ENCODE results near the gene CYTH3. TPM values are rescaled to one million over a fixed set of nuclear protein-coding genes. Genes with fewer than 3 reads are reported as not detected.

Gene CYTH3
- total RNA-seq, 4 donors from 2014 or later, result 14.6 to 47.4 (median 22.8) TPM

DNA sequence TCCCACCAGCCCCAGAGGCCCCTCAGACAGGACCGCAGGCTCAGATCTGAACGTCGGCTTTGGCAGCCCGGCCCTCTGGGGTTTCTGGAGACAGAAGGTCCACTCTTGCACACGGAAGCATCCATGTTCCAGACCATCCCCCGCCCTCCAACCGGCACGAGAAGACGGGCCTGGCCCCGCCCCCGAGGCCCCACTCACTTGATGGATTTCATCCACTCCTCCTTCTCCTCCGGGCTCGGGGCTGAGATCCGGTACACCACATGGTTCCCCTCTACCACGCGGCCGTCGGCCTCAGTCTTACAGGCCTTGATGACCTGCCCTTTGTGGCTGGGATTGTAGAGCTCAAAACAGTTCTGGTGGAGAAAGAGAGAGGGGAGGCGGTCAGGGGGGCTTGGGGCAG lies 107.3 kb downstream of the CYTH3 start:
- DNase-seq, result no peak
- intact Hi-C loops (cut with DNase I; ENCODE audit: low total_unique reads), result no loop called here
- H3K4me3 ChIP-seq, result no peak overlapping the region
- H3K27me3 ChIP-seq, result no peaks in the 10 kb centered on the region
- H3K27ac ChIP-seq, result no peak overlapping the region
- H3K4me1 ChIP-seq, result no peaks in the 10 kb centered on the region
- no peaks in the 10 kb centered on the region for H3K36me3 ChIP-seq
- H3K9me3 ChIP-seq, result no peaks in the 10 kb centered on the region
- no peak for TF ChIP-seq POLR2A (IDR thresholded peaks at IDR 0.05)
- TF ChIP-seq, protein P1, sequence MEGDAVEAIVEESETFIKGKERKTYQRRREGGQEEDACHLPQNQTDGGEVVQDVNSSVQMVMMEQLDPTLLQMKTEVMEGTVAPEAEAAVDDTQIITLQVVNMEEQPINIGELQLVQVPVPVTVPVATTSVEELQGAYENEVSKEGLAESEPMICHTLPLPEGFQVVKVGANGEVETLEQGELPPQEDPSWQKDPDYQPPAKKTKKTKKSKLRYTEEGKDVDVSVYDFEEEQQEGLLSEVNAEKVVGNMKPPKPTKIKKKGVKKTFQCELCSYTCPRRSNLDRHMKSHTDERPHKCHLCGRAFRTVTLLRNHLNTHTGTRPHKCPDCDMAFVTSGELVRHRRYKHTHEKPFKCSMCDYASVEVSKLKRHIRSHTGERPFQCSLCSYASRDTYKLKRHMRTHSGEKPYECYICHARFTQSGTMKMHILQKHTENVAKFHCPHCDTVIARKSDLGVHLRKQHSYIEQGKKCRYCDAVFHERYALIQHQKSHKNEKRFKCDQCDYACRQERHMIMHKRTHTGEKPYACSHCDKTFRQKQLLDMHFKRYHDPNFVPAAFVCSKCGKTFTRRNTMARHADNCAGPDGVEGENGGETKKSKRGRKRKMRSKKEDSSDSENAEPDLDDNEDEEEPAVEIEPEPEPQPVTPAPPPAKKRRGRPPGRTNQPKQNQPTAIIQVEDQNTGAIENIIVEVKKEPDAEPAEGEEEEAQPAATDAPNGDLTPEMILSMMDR (IDR thresholded peaks at IDR 0.05), result no peak

DNA sequence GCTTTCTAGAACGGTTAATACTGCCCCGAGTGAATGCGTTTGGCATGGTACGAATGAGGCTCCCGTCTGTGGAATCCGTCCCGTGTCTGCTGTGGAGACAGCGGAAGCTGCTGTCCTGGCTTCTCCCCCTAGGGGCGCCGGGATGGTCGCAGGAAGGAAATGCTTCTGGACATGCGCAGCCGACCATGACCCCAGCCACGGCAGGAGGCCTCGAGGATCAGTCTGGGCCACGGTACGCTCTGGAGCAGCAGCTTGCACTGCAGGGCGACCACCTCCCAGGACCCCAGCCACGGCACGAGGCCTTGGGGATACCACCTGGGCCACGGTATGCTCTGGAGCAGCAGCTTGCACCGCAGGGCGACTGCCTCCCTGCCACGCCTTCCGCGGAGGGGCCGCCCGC lies 107.9 kb downstream of the CYTH3 start:
- Histone ChIP-seq H3K4me1 (no peaks in the 10 kb centered on the region), H3K36me3 (no peaks in the 10 kb centered on the region)
- intact Hi-C loops (cut with DNase I; ENCODE audit: low total_unique reads), result no loop called here

DNA sequence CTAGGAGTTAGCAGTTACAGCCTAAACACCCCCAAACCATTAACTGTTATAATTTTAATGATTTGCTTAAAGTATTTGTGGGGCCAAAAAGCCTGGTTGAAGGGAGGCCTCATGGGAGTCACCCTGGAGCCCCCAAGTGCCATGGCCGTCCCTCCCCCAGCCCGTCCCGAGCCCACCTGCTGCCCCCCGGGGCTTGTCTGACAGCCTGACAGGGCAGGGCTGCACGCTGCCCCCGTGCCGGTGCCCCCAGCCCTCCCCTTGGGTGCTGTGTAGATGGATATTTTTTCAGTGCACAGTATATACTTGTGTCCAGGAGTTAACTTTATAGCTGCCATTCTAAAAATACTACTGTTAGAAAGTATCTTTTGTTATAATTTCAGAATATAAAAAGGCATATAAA lies 108.4 kb downstream of the CYTH3 start:
- intact Hi-C loops (cut with DNase I; ENCODE audit: low total_unique reads), result no loop called here
- no peak overlapping the region for H3K4me3 ChIP-seq
- no peaks in the 10 kb centered on the region for H3K4me1 ChIP-seq
- no peaks in the 10 kb centered on the region for H3K27me3 ChIP-seq
- no peak for DNase-seq
- no peaks in the 10 kb centered on the region for H3K36me3 ChIP-seq
- H3K9me3 ChIP-seq, result no peaks in the 10 kb centered on the region
- TF ChIP-seq, protein P1 (IDR thresholded peaks at IDR 0.05), result no peak
- TF ChIP-seq POLR2A (IDR thresholded peaks at IDR 0.05), result no peak
- no peak overlapping the region for H3K27ac ChIP-seq

More for the DNA sequence above, 107.9 kb downstream of the CYTH3 start:
- H3K27me3 ChIP-seq, result no peaks in the 10 kb centered on the region
- H3K4me3 ChIP-seq, result no peak overlapping the region
- no peak overlapping the region for H3K27ac ChIP-seq
- no peak for DNase-seq
- TF ChIP-seq, protein P1 (IDR thresholded peaks at IDR 0.05), result no peak
- no peak for TF ChIP-seq POLR2A (IDR thresholded peaks at IDR 0.05)
- no peaks in the 10 kb centered on the region for H3K9me3 ChIP-seq

DNA sequence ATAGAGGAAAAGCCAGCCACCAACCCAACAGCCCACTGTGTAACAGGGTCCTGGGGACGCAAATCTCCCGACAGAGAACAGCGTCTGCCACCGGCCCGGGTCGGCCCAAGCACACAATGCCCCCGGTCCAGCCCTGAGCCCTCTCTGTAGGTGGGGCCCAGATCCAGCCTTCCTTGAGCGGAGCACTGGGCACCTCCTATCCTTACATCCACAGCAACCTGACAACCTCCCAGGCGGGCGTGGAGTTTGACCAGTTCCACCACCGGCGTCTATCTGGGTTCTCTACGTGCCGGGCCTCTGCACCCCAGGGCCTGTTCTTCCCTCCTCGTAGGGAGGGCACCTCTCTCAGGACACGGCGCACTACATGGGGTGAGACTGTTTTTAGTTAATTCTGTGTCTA lies 109.0 kb downstream of the CYTH3 start:
- no peak for DNase-seq
- Histone ChIP-seq H3K9me3 (no peaks in the 10 kb centered on the region), H3K4me1 (no peaks in the 10 kb centered on the region), H3K36me3 (no peaks in the 10 kb centered on the region), H3K4me3 (no peak overlapping the region), H3K27ac (no peak overlapping the region), H3K27me3 (no peaks in the 10 kb centered on the region)
- TF ChIP-seq POLR2A (IDR thresholded peaks at IDR 0.05), result no peak
- TF ChIP-seq, protein P1 (IDR thresholded peaks at IDR 0.05), result no peak
- intact Hi-C loops (cut with DNase I; ENCODE audit: low total_unique reads), result no loop called here

DNA sequence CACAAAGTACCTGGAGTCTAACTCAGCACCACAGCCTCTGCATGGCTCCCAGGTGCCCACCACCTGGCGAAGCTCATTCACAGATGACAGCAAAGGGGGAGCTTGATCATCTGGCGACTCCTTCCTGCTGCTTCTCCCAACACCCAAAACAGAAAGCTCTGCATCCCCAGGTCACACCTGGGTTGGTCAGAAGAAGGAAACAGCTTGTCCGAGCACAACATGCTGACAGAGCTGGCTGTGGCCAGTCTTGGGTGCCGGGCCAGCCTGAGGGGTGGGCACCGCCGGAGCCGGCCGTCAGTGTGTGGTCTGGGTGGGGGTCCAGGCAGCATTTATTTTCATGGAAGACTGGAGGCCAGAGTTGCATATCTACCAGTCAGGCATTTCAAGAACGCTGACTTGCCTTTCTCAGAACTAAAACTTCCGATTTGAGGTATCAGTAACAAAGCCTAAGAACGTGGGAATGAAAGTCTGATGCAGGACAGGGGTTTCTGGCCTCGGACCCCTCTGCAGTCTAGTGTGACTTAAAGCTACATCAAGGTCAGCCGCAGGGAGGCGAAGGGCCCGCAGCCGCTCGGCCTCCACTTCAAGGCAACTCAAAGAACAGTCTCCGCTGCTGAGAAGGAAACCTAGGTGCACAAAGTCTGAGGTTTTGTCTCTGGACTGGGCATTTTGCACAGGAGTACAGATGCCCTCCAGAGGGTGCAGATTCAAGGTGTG lies 109.6 kb downstream of the CYTH3 start:
- TF ChIP-seq POLR2A (IDR thresholded peaks at IDR 0.05), result no peak
- TF ChIP-seq, protein P1 (IDR thresholded peaks at IDR 0.05), result no peak
- H3K4me1 ChIP-seq, result no peaks in the 10 kb centered on the region
- H3K4me3 ChIP-seq, result no peak overlapping the region
- H3K27ac ChIP-seq, result peak overlapping the region in 1 of 2 donors; percentile 21
- H3K27me3 ChIP-seq, result no peaks in the 10 kb centered on the region
- DNase-seq, result no peak
- H3K36me3 ChIP-seq, result no peaks in the 10 kb centered on the region
- intact Hi-C loops (cut with DNase I; ENCODE audit: low total_unique reads), result no loop called here
- H3K9me3 ChIP-seq, result no peaks in the 10 kb centered on the region
